ENCODE data around the gene PAPPA2. TPM values are rescaled to one million over a fixed set of nuclear protein-coding genes. Genes with fewer than 3 reads are reported as not detected.

PAPPA2 gene
- total RNA-seq, 4 donors from 2014 or later, result 0.07 to 0.97 (median 0.14) TPM

DNA sequence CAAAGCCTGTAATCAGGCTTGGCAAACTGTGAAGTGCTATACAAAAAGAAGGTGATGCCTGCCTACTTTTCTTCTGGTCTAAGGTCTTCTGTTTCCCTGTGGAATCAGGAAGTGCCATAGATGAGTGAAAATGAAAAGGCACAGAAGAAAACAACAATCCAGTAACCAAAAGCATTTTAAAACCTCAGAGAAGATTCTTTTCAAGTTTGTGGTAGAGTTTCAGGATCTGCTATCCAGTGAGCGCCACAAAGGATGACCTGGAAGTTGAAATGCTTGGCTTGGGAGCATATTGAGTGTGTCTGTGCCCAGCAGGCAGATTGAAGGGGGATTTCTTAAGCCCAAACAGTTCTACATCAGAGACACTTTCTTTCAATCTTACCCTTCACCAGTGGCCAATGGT, 272.2 kb downstream of the PAPPA2 start:
- WGBS, 2 donors, result 88 to 89% methylated on average over 1 of the region's 1 CpG
- no peak for DNase-seq (ENCODE audit: low spot score in 2 of 2)
- TF ChIP-seq CTCF (IDR thresholded peaks at IDR 0.05) (no peak), POLR2A (IDR thresholded peaks at IDR 0.05) (no peak)
- H3K4me3 ChIP-seq (ENCODE audit: low read depth, poor library complexity, severe bottlenecking), result no peak overlapping the region
- intact Hi-C loops (cut with DNase I; ENCODE audit: low total_unique reads), result no loop called here

DNA sequence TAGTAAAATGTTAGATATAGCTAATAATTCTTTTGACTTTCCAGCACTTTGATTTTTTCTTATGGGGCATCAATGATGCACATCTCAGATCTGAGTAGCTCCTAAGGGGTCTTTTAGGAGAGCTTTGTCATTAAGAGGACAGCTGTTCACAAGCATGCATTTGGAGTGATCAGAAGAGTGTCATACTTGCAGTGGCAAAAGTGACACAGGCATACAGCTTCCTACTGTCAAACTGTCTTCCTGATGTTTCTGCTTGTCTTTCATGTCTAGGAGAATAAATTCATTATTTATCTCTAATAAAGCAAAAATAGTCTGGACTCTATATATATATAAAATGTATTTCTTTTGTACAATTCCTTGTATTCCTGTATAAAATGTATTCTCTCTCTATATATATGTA, 273.0 kb downstream of the PAPPA2 start:
- intact Hi-C loops (cut with DNase I; ENCODE audit: low total_unique reads), result no loop called here
- no peak for DNase-seq (ENCODE audit: low spot score in 2 of 2)
- H3K4me3 ChIP-seq (ENCODE audit: low read depth, poor library complexity, severe bottlenecking), result no peak overlapping the region
- no peak for TF ChIP-seq POLR2A (IDR thresholded peaks at IDR 0.05)
- TF ChIP-seq CTCF (IDR thresholded peaks at IDR 0.05), result no peak

GRCh38 chr1:176741181-176741580, 278.2 kb downstream of the PAPPA2 start:
- intact Hi-C loops (cut with DNase I; ENCODE audit: low total_unique reads), result no loop called here
- no peak for DNase-seq (ENCODE audit: low spot score in 2 of 2)
- 77 to 83% methylated on average over 4 of the region's 4 CpGs for WGBS, 2 donors
- TF ChIP-seq POLR2A (IDR thresholded peaks at IDR 0.05) (no peak), CTCF (IDR thresholded peaks at IDR 0.05) (no peak)
- H3K4me3 ChIP-seq (ENCODE audit: low read depth, poor library complexity, severe bottlenecking), result no peak overlapping the region

- DNase-seq (ENCODE audit: low spot score in 2 of 2), result no peak
- no peak overlapping the region for H3K4me3 ChIP-seq (ENCODE audit: low read depth, poor library complexity, severe bottlenecking)
- TF ChIP-seq POLR2A (IDR thresholded peaks at IDR 0.05) (no peak), CTCF (IDR thresholded peaks at IDR 0.05) (no peak)
Observed at GRCh38 chr1:176742322-176742721, 279.3 kb downstream of the PAPPA2 start.

DNA sequence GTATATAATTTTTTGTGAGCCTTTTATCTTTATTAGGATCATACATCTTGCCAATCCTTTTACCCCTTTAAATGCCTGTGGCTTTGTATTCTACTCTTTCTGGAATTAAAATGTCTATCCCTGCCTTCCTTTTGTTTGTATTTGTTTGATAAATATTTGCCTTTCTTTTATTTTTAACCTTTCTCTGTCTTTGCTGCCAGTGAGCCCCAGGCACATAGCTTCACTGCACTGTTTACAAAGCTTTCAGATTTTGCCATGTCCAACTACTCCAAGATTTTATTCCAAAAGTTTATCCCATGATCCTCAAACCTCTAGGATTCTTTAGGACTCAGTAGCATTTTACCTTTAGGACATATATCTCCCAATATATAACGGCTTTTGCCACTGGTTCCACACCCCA, 281.2 kb downstream of the PAPPA2 start:
- intact Hi-C loops (cut with DNase I; ENCODE audit: low total_unique reads), result no loop called here
- WGBS, 2 donors, result 79 to 84% methylated on average over 1 of the region's 1 CpG
- no peak overlapping the region for H3K4me3 ChIP-seq (ENCODE audit: low read depth, poor library complexity, severe bottlenecking)
- no peak for TF ChIP-seq CTCF (IDR thresholded peaks at IDR 0.05)
- TF ChIP-seq POLR2A (IDR thresholded peaks at IDR 0.05), result no peak
- DNase-seq (ENCODE audit: low spot score in 2 of 2), result no peak

More at GRCh38 chr1:176742322-176742721, 279.3 kb downstream of the PAPPA2 start:
- WGBS, 2 donors, result 68 to 75% methylated on average over 2 of the region's 2 CpGs
- intact Hi-C loops (cut with DNase I; ENCODE audit: low total_unique reads), result no loop called here

GRCh38 chr1:176745945-176746344, 283.0 kb downstream of the PAPPA2 start:
- no peak for DNase-seq (ENCODE audit: low spot score in 2 of 2)
- intact Hi-C loops (cut with DNase I; ENCODE audit: low total_unique reads), result no loop called here
- H3K4me3 ChIP-seq (ENCODE audit: low read depth, poor library complexity, severe bottlenecking), result no peak overlapping the region
- 65 to 75% methylated on average over 1 of the region's 1 CpG for WGBS, 2 donors
- TF ChIP-seq POLR2A (IDR thresholded peaks at IDR 0.05) (no peak), CTCF (IDR thresholded peaks at IDR 0.05) (no peak)

All from lower leg skin (tissue), 4 donors.